Measurements from ENCODE around the gene CD38. TPM values are rescaled to one million over a fixed set of nuclear protein-coding genes. Genes with fewer than 3 reads are reported as not detected.

The CD38 gene
- total RNA-seq, 1 donor from 2014 or later: 0.64 TPM

DNA sequence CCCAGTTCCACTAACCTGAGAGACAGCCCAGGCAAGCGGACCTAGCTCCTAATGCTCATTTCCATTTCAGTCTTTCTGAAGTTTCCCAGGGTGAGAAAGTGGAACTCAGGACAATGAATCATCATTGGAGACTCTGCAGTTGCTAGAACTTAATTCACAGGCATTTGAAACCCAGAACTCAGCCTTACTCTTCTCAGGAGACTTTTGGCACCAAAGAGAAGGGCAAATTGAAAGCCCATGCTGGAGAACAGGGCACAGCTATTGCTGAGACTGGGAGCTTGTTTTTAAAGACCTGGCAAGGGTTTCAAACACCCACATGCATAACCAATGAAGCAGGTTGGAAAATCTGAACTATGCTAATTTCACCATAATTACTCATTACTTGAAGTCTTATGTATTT lies 39.3 kb upstream of the CD38 start:
- Histone ChIP-seq H3K79me2 (ENCODE audit: low read depth) (no peaks in the 10 kb centered on the region), H2AFZ (replicated peaks) (peak overlapping the region; percentile 20), H3K27ac (no peak overlapping the region), H4K20me1 (ENCODE audit: low read depth) (no peaks in the 10 kb centered on the region), H3K36me3 (no peaks in the 10 kb centered on the region), H3F3A (ENCODE audit: low read depth) (no peaks in the 10 kb centered on the region), H3K9ac (no peak overlapping the region), H3K9me3 (ENCODE audit: low read depth) (no peaks in the 10 kb centered on the region), H3K4me2 (no peak overlapping the region), H3K27me3 (no peaks in the 10 kb centered on the region), H3K4me1 (no peaks in the 10 kb centered on the region), H3K4me3 (no peak overlapping the region)
- Mint-ChIP-seq H3K4me3 (no peak overlapping the region), H3K4me1 (peaks cover 4% of the 10 kb centered on the region), H3K9me3 (peaks cover 8% of the 10 kb centered on the region), H3K27ac (no peak overlapping the region), H3K36me3 (no peaks in the 10 kb centered on the region), H3K27me3 (ENCODE audit: insufficient read depth, low read depth) (peaks cover 3% of the 10 kb centered on the region)
- no peak for TF ChIP-seq EZH2phosphoT487 (IDR thresholded peaks at IDR 0.05)
- TF ChIP-seq EZH2 (IDR thresholded peaks at IDR 0.05): no peak
- TF ChIP-seq, protein P1, sequence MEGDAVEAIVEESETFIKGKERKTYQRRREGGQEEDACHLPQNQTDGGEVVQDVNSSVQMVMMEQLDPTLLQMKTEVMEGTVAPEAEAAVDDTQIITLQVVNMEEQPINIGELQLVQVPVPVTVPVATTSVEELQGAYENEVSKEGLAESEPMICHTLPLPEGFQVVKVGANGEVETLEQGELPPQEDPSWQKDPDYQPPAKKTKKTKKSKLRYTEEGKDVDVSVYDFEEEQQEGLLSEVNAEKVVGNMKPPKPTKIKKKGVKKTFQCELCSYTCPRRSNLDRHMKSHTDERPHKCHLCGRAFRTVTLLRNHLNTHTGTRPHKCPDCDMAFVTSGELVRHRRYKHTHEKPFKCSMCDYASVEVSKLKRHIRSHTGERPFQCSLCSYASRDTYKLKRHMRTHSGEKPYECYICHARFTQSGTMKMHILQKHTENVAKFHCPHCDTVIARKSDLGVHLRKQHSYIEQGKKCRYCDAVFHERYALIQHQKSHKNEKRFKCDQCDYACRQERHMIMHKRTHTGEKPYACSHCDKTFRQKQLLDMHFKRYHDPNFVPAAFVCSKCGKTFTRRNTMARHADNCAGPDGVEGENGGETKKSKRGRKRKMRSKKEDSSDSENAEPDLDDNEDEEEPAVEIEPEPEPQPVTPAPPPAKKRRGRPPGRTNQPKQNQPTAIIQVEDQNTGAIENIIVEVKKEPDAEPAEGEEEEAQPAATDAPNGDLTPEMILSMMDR (IDR thresholded peaks at IDR 0.05): no peak
- no peak for DNase-seq (ENCODE audit: low spot score)

DNA sequence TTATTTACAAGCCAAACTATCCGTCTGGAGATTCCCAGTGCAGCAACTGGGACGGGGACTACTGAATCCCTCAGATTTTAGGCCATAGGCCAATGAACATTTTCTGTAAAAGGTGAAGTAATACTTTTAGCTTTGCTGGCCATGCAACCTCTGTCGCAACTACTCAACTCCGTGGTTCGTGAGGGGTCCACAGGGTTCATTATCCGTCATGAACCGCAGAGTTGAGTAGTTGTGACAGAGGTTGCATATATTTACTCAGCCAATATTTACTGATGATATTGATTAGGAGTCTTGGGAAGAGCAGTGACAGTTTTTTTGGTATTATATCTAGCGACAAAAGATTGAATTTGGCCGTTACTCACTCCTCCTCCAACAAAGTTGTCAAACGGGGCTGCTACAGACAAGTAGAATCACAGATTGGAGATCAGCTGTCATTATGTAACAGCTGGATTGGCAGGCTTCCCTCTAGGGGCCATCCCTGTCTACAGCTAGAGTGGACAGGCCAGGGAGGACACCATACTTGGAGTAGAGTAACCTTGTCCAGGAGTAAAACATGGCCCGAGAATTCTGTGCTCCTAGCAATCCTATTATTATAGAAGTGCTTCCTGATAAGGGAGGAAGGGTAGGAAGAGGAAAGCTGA lies 37.2 kb upstream of the CD38 start:
- H2AFZ ChIP-seq (replicated peaks): no peak overlapping the region
- no peak overlapping the region for H3K27ac Mint-ChIP-seq
- H3K9me3 ChIP-seq (ENCODE audit: low read depth): no peaks in the 10 kb centered on the region
- H3K9ac ChIP-seq: no peak overlapping the region
- H3K27me3 Mint-ChIP-seq (ENCODE audit: insufficient read depth, low read depth): peaks cover 3% of the 10 kb centered on the region
- H3K36me3 Mint-ChIP-seq: no peaks in the 10 kb centered on the region
- peaks cover 2% of the 10 kb centered on the region for H3K4me1 Mint-ChIP-seq
- H3K4me3 ChIP-seq: no peak overlapping the region
- H3K27ac ChIP-seq: no peak overlapping the region
- no peak for DNase-seq (ENCODE audit: low spot score)
- no peaks in the 10 kb centered on the region for H4K20me1 ChIP-seq (ENCODE audit: low read depth)
- H3K9me3 Mint-ChIP-seq: peaks cover 9% of the 10 kb centered on the region
- H3K4me3 Mint-ChIP-seq: no peak overlapping the region
- no peak overlapping the region for H3K4me2 ChIP-seq
- no peaks in the 10 kb centered on the region for H3K36me3 ChIP-seq
- TF ChIP-seq EZH2phosphoT487 (IDR thresholded peaks at IDR 0.05) (no peak), EZH2 (IDR thresholded peaks at IDR 0.05) (no peak)
- TF ChIP-seq, protein P1 (IDR thresholded peaks at IDR 0.05): no peak
- no peaks in the 10 kb centered on the region for H3F3A ChIP-seq (ENCODE audit: low read depth)
- no peaks in the 10 kb centered on the region for H3K79me2 ChIP-seq (ENCODE audit: low read depth)
- H3K27me3 ChIP-seq: no peaks in the 10 kb centered on the region
- H3K4me1 ChIP-seq: peaks cover 3% of the 10 kb centered on the region

DNA sequence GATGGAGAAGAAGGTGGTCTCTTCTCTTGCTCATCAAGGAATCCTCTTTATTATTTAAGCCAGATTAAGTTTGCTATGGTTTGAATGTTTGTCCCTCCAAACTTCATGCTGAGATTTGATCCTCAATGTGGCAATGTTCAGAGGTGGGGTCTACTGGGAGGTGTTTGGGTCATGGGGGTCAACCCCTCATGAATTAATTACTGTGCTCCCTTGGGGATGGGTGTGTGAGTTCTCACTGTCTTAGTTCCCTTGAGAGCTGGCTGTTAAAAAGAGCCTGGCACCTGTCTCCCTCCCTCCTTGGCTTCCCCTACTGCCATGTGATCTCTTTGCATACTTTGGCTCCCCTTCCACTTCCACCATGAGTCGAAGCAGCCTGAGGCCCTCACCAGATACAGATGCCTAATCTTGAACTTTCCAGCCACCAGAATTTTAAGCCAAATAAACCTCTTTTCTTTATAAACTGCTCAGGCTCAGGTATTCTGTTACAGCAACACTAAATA lies 36.0 kb upstream of the CD38 start:
- DNase-seq (ENCODE audit: low spot score): no peak
- H3F3A ChIP-seq (ENCODE audit: low read depth): no peaks in the 10 kb centered on the region
- H2AFZ ChIP-seq (replicated peaks): no peak overlapping the region
- H3K4me3 Mint-ChIP-seq: no peak overlapping the region
- H3K27ac Mint-ChIP-seq: no peak overlapping the region
- peaks cover 2% of the 10 kb centered on the region for H3K4me1 Mint-ChIP-seq
- H3K4me3 ChIP-seq: no peak overlapping the region
- no peak overlapping the region for H3K9ac ChIP-seq
- no peak overlapping the region for H3K27ac ChIP-seq
- H3K36me3 ChIP-seq: no peaks in the 10 kb centered on the region
- no peaks in the 10 kb centered on the region for H3K36me3 Mint-ChIP-seq
- no peak overlapping the region for H3K4me2 ChIP-seq
- H3K4me1 ChIP-seq: peaks cover 3% of the 10 kb centered on the region
- no peaks in the 10 kb centered on the region for H3K79me2 ChIP-seq (ENCODE audit: low read depth)
- no peaks in the 10 kb centered on the region for H3K9me3 ChIP-seq (ENCODE audit: low read depth)
- peaks cover 9% of the 10 kb centered on the region for H3K9me3 Mint-ChIP-seq
- H3K27me3 ChIP-seq: no peaks in the 10 kb centered on the region
- TF ChIP-seq, protein P1 (IDR thresholded peaks at IDR 0.05): no peak
- TF ChIP-seq EZH2 (IDR thresholded peaks at IDR 0.05) (no peak), EZH2phosphoT487 (IDR thresholded peaks at IDR 0.05) (no peak)
- peaks cover 3% of the 10 kb centered on the region for H3K27me3 Mint-ChIP-seq (ENCODE audit: insufficient read depth, low read depth)
- H4K20me1 ChIP-seq (ENCODE audit: low read depth): no peaks in the 10 kb centered on the region

Measured in neural progenitor cell (in vitro differentiated cells).